ENCODE results near the gene OSTM1.

The OSTM1 gene

DNA sequence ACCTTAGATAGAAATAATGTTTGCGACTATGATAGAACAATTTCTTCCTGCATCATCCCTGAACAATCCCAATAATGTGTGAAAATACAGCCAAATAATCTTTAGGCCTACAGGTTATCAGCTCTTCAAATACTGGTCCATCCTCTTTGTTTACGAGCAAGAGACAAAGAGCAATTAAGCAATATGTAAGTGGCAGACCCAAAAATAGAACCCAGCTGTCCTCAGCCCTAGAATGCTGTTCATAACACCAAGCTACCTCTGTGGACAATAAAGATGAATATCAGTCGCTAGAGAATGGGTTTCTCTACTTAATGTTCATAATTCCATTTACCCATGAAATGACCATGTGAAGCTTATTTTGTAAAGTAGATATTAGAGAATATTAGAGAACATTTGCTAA lies 28.4 kb upstream of the OSTM1 start:
- no peak for DNase-seq (ENCODE audit: low read depth in 3 of 3, low spot score in 1 of 3)

- no peak for DNase-seq (ENCODE audit: low read depth in 3 of 3, low spot score in 1 of 3)
Measured at GRCh38 chr6:108100003-108100402, 25.5 kb upstream of the OSTM1 start.

- DNase-seq (ENCODE audit: low read depth in 3 of 3, low spot score in 1 of 3), result no peak
Measured at GRCh38 chr6:108097882-108098281, 23.3 kb upstream of the OSTM1 start.

DNA sequence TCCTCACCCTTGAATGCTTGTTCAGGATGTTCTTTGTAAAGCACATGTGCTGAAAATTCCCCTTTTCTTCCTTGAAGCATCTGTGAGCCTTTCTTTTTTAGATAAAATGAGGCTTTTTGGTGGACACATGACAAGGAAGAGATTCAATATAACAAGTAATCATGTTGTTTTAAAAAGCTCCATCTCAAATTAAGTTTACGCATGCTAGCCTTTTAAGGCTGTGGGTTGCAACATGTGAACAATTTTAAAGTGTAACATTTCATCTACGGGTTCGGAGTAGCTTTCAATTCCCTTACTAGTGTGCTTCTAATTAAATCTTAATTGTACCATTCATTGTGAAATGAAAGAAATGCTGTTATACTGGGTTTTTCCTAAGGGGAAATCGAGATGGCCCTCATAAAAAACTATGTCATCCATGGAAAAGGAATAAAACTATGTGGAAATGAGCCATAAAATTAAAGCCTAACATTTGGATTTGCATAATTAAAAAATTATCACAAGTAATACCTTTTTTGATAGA lies 19.3 kb upstream of the OSTM1 start:
- DNase-seq (ENCODE audit: low read depth in 3 of 3, low spot score in 1 of 3), result no peak

DNA sequence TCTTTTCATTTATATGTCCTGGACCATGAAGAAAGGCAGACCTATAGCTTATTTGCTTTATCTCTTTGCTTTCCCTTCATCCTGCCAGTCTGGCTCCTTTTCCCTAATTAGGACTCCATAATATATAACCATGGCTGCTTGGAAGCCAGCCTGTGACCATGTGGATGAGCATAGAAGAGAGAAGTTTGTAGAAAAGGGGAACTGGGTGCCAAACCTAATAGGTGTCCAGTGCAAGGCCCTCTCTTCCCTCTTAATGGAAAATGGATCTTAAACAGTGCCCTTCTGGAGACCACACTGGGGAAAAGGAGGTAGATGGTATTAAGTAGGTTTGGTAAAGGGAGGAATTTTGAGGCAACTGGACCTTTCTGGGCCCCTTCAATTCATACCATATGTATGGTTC lies 16.7 kb upstream of the OSTM1 start:
- DNase-seq (ENCODE audit: low read depth in 3 of 3, low spot score in 1 of 3), result no peak

DNA sequence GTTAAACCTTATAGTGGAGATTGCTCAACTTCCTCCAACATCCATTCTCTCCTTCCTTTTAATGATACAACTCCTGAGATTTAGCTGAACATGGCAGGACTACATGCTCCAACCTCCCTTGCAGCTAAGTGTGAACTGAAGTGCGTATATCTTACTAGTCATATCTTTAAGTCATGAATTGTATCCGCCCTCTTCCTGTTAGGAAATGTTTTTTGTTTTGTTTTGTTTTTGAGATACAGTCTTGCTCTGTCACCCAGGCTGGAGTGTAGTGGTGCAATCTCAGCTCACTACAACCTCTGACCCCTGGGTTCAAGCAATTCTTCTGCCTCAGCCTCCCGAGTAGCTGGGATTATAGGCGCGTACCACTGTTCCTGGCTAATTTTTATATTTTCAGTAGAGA lies 8.8 kb upstream of the OSTM1 start:
- no peak for DNase-seq (ENCODE audit: low read depth in 3 of 3, low spot score in 1 of 3)

DNA sequence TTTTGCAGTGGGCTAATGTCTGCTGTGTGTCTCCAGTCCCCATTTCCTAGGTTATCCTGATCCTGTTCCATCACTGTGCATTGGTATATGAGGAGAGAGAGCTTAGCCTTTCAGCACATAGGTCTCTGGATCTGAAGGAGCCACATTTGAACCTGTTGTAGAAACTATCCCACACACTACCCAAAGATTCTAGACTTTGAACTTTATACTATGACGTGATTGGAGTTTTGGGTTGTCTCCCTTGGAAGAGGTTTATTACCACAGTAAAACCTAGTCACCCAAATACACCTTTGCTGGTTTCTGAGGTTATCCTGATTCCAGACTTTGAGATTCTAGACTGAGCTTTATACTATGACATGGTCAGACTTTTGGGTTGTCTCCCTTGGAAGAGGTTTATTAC lies 8.0 kb upstream of the OSTM1 start:
- no peak for DNase-seq (ENCODE audit: low read depth in 3 of 3, low spot score in 1 of 3)

- no peak for DNase-seq (ENCODE audit: low read depth in 3 of 3, low spot score in 1 of 3)
Measured at GRCh38 chr6:108080010-108080780, 5.7 kb upstream of the OSTM1 start.

GRCh38 chr6:108078191-108078590 lies 3.6 kb upstream of the OSTM1 start:
- no peak for DNase-seq (ENCODE audit: low read depth in 3 of 3, low spot score in 1 of 3)

DNA sequence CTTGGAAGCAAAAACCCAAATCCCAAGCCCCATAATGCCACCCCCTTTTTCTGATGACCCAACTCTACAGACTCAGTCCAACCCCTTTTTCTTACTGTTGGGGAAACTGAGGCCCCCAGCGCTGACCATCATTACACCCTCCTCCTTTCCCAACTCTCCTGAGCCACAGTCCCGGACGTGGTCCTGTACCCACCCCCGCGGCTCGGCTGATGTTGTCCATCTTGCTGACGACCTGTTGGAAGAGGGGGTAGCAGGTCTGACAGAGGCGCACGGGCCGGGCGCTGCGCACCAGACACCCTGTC lies 533 bp downstream of the OSTM1 start:
- DNase-seq (ENCODE audit: low read depth in 3 of 3, low spot score in 1 of 3), result no peak

- no peak for DNase-seq (ENCODE audit: low read depth in 3 of 3, low spot score in 1 of 3)
Measured at GRCh38 chr6:108071736-108072276, 2.7 kb downstream of the OSTM1 start.

DNA sequence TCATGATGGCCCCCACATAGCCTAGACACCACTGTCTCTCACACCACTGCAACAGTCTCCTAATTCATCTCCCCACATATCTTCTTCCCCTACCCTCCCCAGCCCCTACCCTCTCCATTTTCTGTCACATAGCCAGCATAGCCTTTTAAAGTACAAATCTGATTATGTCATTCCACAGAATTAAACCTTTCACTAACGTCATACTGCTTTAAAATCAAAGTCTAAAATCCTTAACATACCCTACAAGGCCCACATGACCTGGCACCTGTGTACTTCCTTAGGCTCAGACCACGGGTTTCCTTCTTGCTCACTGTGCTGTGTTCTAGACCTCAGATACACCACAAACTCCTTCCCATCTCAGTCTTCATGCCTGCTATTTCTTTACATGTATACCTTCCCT lies 5.9 kb downstream of the OSTM1 start:
- no peak for DNase-seq (ENCODE audit: low read depth in 3 of 3, low spot score in 1 of 3)

DNA sequence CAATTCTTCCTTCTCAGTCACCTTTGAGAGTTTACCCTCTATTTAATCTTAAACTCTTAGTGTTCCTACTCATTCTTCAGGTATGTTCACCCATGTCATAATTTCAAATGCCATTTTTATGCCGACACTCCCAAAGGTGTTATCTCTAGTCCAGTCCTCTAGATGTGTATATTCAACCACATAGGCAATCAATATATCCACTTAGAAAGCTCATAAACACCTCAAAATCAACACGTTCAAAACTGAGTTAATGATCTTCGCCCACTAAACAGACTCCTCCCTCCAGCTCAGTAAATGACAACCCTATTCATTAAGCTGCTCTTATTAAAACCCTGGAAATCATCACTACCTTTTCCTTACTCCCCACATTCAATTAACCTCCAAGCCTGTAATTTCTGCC lies 6.4 kb downstream of the OSTM1 start:
- no peak for DNase-seq (ENCODE audit: low read depth in 3 of 3, low spot score in 1 of 3)

DNA sequence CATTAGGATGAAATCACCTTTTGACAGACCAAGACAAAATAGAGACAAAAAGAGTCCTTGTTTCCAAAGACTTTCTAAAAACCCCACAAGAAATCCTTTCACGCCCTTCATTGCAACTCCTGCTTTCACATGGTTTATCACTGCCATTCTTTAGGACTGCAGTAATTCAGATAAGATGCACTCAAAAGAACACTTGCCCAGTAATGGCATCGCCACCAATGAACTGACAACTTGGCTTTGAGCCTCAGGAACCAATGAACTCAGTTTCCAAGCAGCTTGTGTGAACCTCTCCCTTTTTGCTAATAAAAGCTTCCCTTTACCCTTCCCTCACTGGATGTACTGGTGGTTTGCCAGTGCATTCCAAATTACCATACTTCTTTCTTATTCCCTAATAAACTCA lies 21.8 kb downstream of the OSTM1 start:
- no peak for DNase-seq (ENCODE audit: low read depth in 3 of 3, low spot score in 1 of 3)

- no peak for DNase-seq (ENCODE audit: low read depth in 3 of 3, low spot score in 1 of 3)
Measured at GRCh38 chr6:108051481-108051880, 23.1 kb downstream of the OSTM1 start.

DNA sequence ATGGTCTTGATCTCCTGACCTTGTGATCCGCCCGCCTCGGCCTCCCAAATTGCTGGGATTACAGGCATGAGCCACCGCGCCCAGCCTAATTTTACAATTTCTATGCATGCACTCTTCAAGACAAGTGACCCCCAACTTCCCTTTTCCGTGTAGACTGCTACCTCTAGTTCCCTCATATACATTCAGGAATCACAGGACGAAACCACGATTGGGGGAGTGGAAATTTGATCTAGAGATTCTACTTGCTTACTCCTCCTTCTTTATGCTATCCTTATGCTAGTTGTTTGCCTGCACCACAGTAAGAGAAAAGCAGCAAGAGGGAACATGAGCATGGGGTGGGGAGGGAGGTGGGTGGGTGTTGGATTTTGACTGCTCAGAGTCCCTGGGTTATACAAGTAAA lies 34.9 kb downstream of the OSTM1 start:
- no peak for DNase-seq (ENCODE audit: low read depth in 3 of 3, low spot score in 1 of 3)

DNA sequence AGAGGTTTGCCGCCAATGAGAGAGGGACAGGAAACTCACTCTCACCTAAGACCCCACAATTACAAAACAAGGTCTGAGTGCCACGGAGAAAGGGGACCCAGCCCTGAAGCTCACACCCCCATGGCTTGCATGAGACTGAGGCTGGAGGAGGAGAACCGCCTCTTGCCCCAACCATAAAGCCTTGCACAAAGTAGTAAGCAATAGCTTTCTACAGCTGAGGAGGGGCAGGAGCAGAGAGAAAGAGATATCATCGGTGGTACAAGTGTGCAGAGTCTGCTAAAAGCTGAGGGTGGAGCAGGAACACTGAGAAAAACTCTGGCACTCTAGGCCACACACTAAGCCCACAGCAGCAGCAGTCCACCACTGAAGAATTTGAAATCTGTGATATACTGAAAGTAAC lies 37.7 kb downstream of the OSTM1 start:
- no peak for DNase-seq (ENCODE audit: low read depth in 3 of 3, low spot score in 1 of 3)

- DNase-seq (ENCODE audit: low read depth in 3 of 3, low spot score in 1 of 3), result no peak
Measured at GRCh38 chr6:108031968-108032367, 42.6 kb downstream of the OSTM1 start.

- no peak for DNase-seq (ENCODE audit: low read depth in 3 of 3, low spot score in 1 of 3)
Measured at GRCh38 chr6:108030211-108030610, 44.3 kb downstream of the OSTM1 start.

GRCh38 chr6:108029226-108029921 lies 45.2 kb downstream of the OSTM1 start:
- no peak for DNase-seq (ENCODE audit: low read depth in 3 of 3, low spot score in 1 of 3)

GRCh38 chr6:108027594-108027993 lies 46.9 kb downstream of the OSTM1 start:
- no peak for DNase-seq (ENCODE audit: low read depth in 3 of 3, low spot score in 1 of 3)

GRCh38 chr6:108027056-108027455 lies 47.5 kb downstream of the OSTM1 start:
- DNase-seq (ENCODE audit: low read depth in 3 of 3, low spot score in 1 of 3), result no peak

Data from stimulated activated CD4-positive, alpha-beta T cell treated with anti-CD3 and anti-CD28 coated beads, TNF-alpha, amount 100 ng/mL, for 1 hour (primary cell).